Testis (tissue), 3 donors: ENCODE results near the gene HORMAD2. TPM values are rescaled to one million over a fixed set of nuclear protein-coding genes. Genes with fewer than 3 reads are reported as not detected.

ENCODE experiments used
- DNase-seq: peaks from one replicate; pipeline ENCODE4 v3.0.0-alpha.2; 2019
- H3K27ac ChIP-seq, 2 donors: fragments of 200-600 bp; sonication (generic); one replicate each; pipeline ENCODE4 v1.5.1; 2019
- H3K27me3 ChIP-seq: fragments of 200-600 bp; sonication (generic); one replicate; pipeline ENCODE4 v1.5.1; 2019
- H3K36me3 ChIP-seq: fragments of 200-600 bp; sonication (generic); one replicate; pipeline ENCODE4 v1.5.1; 2017; ENCODE audit warnings: low read depth; ENCODE audit errors: missing control alignments
- H3K4me1 ChIP-seq: fragments of 200-600 bp; sonication (generic); one replicate; pipeline ENCODE4 v1.5.1; 2019
- H3K4me3 ChIP-seq, 2 donors: fragments of 200-600 bp; sonication (generic); one replicate each; pipeline ENCODE4 v1.5.1; 2017 to 2019
- H3K9me3 ChIP-seq: fragments of 200-600 bp; sonication (generic); one replicate; pipeline ENCODE4 v1.5.1; 2017
- POLR2A ChIP-seq: fragments of 450-650 bp; IDR thresholded peaks from one replicate; pipeline ENCODE4 v1.6.1; 2017; ENCODE audit warnings: antibody characterized with exemption, mild to moderate bottlenecking, moderate library complexity
- WGBS, 2 donors: methylation state at CpG; one replicate each; pipeline ENCODE4 v1.1.5; 2018; 5-methylcytosine and 5-hydroxymethylcytosine counted together
- intact Hi-C: fragments of 100-400 bp; cut with DNase I; formaldehyde crosslinking; loops from one replicate; pipeline ENCODE4 v1.15.1; 2023; ENCODE audit warnings: low total_unique reads
- polyA plus RNA-seq: library from polyadenylated mRNA; stranded (reverse); fragments of 350-450 nt; fragmentation: Illumina TruSeq; extraction: RNeasy Lipid Tissue Mini Kit (QIAGEN cat#74804); gene quantifications from one replicate; pipeline ENCODE4 v1.2.3, GENCODE V29; 2014; ENCODE audit warnings: low read depth, low replicate concordance; ENCODE audit not compliant: insufficient read depth
- total RNA-seq, 2 donors: library from RNA; depleted of rRNA; stranded (reverse); fragments of >200 nt; gene quantifications; one replicate each; pipeline ENCODE4 v1.2.3, GENCODE V29; 2016
- TF ChIP-seq, protein P1 (sequence below), 3 experiments: fragments of 450-650 bp in 2 of 3; fragments of 200-600 bp in 1 of 3; sonication (generic) in 1 of 3; IDR thresholded peaks; one replicate each; pipeline ENCODE4 v1.5.1; 2016 to 2019; ENCODE audit warnings: antibody characterized with exemption in 3 of 3, mild to moderate bottlenecking in 2 of 3, moderate library complexity in 1 of 3

HORMAD2 gene
- total and polyA plus RNA-seq, 3 donors from 2014 or later, result 14.7 to 45.2 (median 24.2) TPM

GRCh38 chr22:30186041-30186440 lies 105.8 kb downstream of the HORMAD2 start:
- Histone ChIP-seq H3K4me3 (no peak overlapping the region), H3K9me3 (no peaks in the 10 kb centered on the region), H3K27me3 (no peaks in the 10 kb centered on the region), H3K36me3 (no peaks in the 10 kb centered on the region), H3K27ac (no peak overlapping the region), H3K4me1 (no peaks in the 10 kb centered on the region)
- no peak for DNase-seq
- TF ChIP-seq POLR2A, result no peak
- TF ChIP-seq, protein P1, sequence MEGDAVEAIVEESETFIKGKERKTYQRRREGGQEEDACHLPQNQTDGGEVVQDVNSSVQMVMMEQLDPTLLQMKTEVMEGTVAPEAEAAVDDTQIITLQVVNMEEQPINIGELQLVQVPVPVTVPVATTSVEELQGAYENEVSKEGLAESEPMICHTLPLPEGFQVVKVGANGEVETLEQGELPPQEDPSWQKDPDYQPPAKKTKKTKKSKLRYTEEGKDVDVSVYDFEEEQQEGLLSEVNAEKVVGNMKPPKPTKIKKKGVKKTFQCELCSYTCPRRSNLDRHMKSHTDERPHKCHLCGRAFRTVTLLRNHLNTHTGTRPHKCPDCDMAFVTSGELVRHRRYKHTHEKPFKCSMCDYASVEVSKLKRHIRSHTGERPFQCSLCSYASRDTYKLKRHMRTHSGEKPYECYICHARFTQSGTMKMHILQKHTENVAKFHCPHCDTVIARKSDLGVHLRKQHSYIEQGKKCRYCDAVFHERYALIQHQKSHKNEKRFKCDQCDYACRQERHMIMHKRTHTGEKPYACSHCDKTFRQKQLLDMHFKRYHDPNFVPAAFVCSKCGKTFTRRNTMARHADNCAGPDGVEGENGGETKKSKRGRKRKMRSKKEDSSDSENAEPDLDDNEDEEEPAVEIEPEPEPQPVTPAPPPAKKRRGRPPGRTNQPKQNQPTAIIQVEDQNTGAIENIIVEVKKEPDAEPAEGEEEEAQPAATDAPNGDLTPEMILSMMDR (IDR thresholded peaks at IDR 0.05), result no peak
- intact Hi-C loops, result no loop called here

- intact Hi-C loops, result no loop called here
- no peak for TF ChIP-seq POLR2A
- TF ChIP-seq, protein P1 (IDR thresholded peaks at IDR 0.05), result no peak
- no peaks in the 10 kb centered on the region for H3K9me3 ChIP-seq
- no peak overlapping the region for H3K4me3 ChIP-seq
- H3K27ac ChIP-seq, result no peak overlapping the region
- no peak for DNase-seq
- H3K36me3 ChIP-seq, result no peaks in the 10 kb centered on the region
- no peaks in the 10 kb centered on the region for H3K4me1 ChIP-seq
- no peaks in the 10 kb centered on the region for H3K27me3 ChIP-seq
- 80 to 81% methylated on average over 5 of the region's 5 CpGs for WGBS, 2 donors
Observed at GRCh38 chr22:30186510-30186909, 106.2 kb downstream of the HORMAD2 start.

GRCh38 chr22:30187094-30187493 lies 106.8 kb downstream of the HORMAD2 start:
- DNase-seq, result no peak
- intact Hi-C loops, result no loop called here
- TF ChIP-seq POLR2A, result no peak
- TF ChIP-seq, protein P1 (IDR thresholded peaks at IDR 0.05), result no peak
- Histone ChIP-seq H3K4me1 (no peaks in the 10 kb centered on the region), H3K9me3 (no peaks in the 10 kb centered on the region), H3K27me3 (no peaks in the 10 kb centered on the region), H3K4me3 (no peak overlapping the region), H3K27ac (no peak overlapping the region), H3K36me3 (no peaks in the 10 kb centered on the region)

DNA sequence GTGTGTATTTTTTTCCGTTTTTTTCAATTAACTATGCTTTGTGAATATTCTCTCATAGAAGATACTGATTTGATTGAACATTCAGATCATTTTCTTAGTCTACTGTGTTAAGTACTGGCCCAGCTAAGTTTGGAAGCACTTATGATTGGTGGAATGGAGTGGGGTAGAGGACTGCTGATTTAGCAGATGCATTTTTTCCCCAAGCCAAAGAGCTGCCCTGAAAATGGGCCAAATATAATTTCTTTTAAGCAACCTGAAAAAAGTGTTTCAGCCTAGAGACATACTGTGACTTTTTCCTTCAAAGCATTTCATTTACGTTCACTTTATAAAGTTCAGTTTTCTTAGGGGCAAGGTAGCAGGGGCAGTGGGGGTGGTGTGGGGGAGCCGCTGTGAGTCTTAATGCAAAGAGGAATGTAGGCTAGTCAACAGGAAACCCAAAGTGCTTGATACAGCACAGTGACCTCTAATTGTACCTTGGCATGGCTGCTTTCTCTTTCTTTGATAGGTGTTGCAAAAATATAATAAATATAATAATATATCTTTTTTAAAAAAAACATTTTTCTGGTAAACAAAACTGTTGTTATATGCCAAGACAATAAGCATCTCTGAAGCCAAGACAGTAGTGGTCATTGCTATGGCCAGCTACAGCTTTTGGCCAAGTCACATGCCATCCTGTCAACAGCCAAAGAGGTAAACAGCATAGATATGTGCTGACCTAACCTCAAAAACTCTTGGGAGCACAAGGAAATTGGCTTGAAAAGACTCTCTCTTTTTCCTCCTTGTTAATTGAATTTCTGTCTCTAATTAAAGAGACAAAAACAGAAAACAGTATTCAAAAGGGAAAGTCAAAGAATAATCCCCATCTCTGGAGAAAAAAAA lies 107.5 kb downstream of the HORMAD2 start:
- Histone ChIP-seq H3K36me3 (no peaks in the 10 kb centered on the region), H3K4me1 (no peaks in the 10 kb centered on the region), H3K9me3 (no peaks in the 10 kb centered on the region), H3K27ac (no peak overlapping the region), H3K4me3 (no peak overlapping the region), H3K27me3 (no peaks in the 10 kb centered on the region)
- WGBS, 2 donors, result 82 to 87% methylated on average over 3 of the region's 3 CpGs
- no peak for TF ChIP-seq POLR2A
- TF ChIP-seq, protein P1 (IDR thresholded peaks at IDR 0.05), result no peak
- DNase-seq, result no peak
- intact Hi-C loops, result no loop called here

DNA sequence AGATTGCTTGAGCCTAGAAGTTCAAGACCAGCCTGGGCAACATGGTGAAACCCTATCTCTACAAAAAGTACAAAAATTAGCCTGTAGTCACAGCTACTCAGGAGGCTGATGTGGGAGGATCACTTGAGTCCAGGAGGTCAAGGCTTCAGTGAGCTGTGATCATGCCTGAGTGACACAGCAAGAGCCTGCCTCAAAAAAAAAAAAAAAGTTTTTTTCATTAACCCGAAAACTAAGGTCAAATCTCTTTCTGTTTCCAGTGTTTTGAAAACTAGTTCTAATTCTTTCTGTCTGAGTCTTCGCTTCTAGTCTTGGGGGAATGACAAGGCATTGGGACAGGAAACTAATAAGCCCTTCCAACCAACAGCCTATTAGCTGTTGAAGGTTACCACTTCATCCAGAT lies 108.6 kb downstream of the HORMAD2 start:
- no peaks in the 10 kb centered on the region for H3K4me1 ChIP-seq
- H3K27me3 ChIP-seq, result no peaks in the 10 kb centered on the region
- no peaks in the 10 kb centered on the region for H3K9me3 ChIP-seq
- no peak for TF ChIP-seq POLR2A
- TF ChIP-seq, protein P1 (IDR thresholded peaks at IDR 0.05), result no peak
- no peaks in the 10 kb centered on the region for H3K36me3 ChIP-seq
- no peak overlapping the region for H3K4me3 ChIP-seq
- 70 to 82% methylated on average over 2 of the region's 2 CpGs for WGBS, 2 donors
- no peak for DNase-seq
- no peak overlapping the region for H3K27ac ChIP-seq
- intact Hi-C loops, result no loop called here
